C4-2B (cell line): ENCODE results near the gene PAXX.

Experiments used
- ZFX ChIP-seq: fragments of 450-650 bp; IDR thresholded peaks from 2 replicates; pipeline ENCODE4 v1.6.1; 2017
- TF ChIP-seq, protein P1 (sequence below): fragments of 450-650 bp; conservative IDR thresholded peaks from 2 replicates; pipeline ENCODE4 v1.5.1; 2017; ENCODE audit warnings: mild to moderate bottlenecking

- TF ChIP-seq, protein P1, sequence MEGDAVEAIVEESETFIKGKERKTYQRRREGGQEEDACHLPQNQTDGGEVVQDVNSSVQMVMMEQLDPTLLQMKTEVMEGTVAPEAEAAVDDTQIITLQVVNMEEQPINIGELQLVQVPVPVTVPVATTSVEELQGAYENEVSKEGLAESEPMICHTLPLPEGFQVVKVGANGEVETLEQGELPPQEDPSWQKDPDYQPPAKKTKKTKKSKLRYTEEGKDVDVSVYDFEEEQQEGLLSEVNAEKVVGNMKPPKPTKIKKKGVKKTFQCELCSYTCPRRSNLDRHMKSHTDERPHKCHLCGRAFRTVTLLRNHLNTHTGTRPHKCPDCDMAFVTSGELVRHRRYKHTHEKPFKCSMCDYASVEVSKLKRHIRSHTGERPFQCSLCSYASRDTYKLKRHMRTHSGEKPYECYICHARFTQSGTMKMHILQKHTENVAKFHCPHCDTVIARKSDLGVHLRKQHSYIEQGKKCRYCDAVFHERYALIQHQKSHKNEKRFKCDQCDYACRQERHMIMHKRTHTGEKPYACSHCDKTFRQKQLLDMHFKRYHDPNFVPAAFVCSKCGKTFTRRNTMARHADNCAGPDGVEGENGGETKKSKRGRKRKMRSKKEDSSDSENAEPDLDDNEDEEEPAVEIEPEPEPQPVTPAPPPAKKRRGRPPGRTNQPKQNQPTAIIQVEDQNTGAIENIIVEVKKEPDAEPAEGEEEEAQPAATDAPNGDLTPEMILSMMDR, result no peak
- TF ChIP-seq ZFX, result no peak
These were observed 45.8 kb upstream of the PAXX start for GRCh38 chr9:136946228-136947027.
